SW480 (cell line): ENCODE measurements around the gene RPL19.
A peak's percentile ranks its signal among the peaks of the same experiment; 100 is the strongest.

Source experiments
- DNase-seq: peaks from one replicate; pipeline ENCODE4 v3.0.0-alpha.2; 2016; ENCODE audit warnings: low spot score

RPL19 gene

GRCh38 chr17:39173080-39173479 lies 27.0 kb upstream of the RPL19 start:
- no peak for DNase-seq

- no peak for DNase-seq
These were observed 26.4 kb upstream of the RPL19 start for GRCh38 chr17:39173526-39174274.

DNA sequence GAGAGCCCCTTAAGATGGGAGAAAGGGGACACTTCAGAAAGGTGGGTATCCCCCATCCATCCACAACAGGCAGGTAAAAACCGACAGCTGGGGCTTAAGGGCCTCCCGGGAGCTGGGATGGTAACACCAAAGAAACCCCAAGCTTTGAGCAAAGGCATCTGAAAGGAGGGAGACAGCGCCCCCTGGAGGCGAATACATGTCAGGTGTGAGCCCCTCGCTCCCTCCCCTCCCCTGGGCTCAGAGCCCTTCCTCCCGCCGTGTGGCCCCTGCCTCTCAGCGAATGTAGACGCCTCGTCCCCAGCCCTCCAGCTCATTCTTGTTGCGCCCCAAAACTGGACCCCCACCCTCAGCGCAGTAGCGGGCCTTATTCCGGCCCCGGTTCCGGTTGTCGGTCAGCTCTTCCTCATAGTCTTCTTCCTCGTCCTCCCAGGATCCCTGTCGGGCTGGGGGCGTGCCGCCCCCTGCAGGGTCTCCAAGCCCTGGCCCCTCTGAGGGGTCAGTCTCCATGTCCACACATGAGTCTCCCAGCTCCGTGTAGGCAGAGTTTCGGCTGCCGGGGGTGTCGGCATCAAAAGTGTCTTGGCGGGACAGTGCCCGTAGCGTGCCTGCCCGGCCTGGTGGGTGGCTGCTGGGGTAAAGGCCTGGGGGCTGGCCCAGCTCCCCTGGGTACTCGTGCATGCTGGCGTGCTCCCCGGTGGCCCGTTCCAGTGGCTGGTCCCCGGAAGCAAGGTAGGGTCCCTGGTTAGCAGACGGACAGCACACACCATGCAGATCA lies 25.0 kb upstream of the RPL19 start:
- DNase-seq = no peak

GRCh38 chr17:39175695-39176093 lies 24.4 kb upstream of the RPL19 start:
- no peak for DNase-seq

DNA sequence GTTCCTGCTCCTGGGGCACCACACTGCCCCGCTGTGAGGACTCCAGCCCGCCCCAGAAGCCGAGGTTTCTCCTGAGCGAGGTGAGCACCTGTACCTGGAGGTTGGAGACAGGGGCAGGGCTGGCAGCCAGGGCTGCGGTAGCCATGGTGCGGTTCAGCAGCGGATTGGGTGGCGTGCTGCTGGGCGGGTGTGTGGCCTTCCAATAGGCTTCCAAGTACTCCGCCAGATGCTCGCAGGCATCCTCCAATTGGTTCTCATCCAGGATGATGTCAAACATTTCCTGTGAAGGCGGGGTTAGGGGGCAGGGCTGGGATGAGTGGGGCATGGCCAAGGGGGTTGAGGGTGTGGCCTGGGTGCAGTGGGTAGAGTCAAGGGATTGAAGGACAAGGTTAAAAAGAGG lies 22.8 kb upstream of the RPL19 start:
- no peak for DNase-seq

DNA sequence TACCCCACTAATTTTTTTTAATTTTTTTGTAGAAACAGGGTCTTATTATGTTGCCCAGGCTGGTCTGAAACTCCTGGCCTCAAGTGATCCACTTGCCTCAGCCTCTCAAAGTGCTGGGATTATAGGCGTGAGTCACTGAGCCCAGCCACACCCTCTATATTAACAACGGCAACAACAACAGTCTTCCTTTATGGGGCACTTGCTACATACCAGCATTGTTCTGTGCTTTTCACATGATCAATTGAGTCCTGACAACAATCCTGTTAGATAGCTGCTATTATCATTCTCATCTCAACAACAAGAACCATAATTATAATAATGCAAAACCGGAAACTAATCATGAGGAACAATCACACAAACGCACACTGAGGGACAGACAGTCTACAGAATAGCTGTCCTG lies 21.5 kb upstream of the RPL19 start:
- DNase-seq = peak; percentile 73

GRCh38 chr17:39181303-39181702 lies 18.8 kb upstream of the RPL19 start:
- no peak for DNase-seq

DNA sequence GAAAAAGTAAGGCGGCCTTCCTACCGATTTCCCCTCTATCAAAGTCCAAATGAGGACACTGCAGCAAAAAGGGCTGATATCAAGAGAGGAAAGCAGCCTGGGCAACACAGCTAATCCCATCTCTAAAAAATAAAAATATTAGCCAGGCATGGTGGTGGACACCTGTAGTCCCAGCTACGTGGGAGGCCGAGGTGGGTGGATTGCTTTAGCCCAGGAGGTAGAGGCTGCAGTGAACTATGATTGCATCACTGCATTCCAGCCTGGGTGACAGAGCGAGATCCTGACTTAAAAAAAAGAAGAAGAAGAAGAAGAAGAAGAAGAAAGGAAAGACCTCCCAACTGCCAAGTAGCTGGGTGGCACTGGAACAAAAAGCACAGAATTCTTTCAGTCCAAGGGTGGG lies 17.0 kb upstream of the RPL19 start:
- no peak for DNase-seq

DNA sequence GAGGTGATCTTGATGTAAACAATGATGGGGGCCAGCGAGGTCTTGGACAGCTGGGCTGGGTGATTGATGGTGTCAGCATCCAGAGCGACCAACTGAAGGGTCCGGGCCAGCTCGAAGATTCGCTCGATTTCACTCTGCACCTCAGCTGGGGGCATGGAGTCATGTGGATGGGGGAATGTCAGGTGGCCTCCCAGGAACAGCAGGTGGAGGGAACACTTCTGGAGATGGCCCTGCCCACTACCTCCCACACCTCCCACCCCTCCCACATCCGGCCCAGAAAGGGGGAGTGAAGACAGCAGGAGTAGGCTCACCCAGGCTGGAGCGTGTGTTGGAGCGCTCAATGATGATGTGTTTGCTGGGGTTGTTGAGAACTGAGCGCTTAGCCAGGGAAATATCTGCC lies 16.4 kb upstream of the RPL19 start:
- no peak for DNase-seq

DNA sequence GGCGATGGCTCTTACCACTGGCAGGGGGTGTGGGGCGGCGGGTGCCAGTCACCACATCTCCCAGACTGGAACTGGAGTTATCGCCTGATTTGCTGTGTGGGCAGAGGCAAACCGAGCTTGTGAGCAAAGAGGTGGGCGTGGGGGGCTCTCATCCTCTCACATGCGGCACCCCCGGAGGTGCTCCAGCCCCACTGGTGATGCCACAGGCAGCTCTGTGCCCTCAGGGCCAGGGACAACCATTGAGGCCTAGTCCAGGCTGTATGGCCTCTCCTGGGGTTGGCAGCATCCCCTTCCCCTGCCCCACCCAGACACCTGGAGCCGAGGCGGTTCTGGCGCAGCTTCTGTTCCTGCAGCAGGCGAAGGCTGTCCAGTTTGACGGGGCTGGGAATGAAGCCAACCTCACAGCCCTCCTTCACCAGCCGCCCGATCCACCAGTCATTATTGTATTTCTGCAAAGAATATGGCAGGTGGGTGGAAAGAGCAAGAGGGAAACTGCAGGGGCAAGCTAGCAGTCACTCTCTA lies 13.5 kb upstream of the RPL19 start:
- no peak for DNase-seq

- DNase-seq = no peak
These were observed 12.8 kb upstream of the RPL19 start for GRCh38 chr17:39187152-39187830.

- DNase-seq = no peak
These were observed 8.2 kb upstream of the RPL19 start for GRCh38 chr17:39191750-39192510.

DNA sequence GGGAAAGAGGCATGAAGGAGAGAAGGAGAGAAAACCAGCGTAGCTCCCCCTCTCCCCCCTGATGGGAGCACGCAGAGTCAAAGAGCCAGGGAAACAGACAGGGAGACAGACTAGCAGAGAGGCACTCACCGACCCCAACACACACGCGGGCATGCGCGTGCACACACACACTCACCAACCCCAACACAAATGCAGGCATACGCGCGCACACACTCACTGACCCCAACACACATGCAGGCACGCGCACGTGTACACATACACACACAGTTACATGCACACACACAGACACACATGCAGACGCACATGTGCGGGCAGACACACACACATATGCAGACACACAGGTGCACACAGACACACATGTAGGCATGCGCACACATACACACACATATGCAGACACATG lies 7.2 kb upstream of the RPL19 start:
- DNase-seq = no peak

DNA sequence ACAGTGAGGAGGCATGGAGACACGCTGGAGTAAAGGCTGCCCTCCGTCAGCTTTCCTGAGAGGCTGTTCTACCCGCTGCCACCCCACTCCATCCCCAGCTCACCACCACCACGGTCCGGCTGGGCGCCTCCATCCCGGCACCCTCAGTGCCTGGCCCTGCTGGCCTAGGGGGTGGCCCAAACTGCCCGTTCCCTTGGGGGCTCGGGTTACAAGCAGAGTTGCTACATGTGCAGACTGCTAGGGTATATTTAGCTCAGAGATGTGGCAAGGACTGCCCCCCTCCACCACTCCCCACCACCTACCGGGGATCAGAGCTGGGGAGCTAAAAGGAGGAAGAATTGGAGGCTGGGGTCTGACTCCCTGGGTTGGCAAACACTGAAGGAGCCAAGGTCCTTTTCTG lies 6.7 kb upstream of the RPL19 start:
- DNase-seq = no peak

DNA sequence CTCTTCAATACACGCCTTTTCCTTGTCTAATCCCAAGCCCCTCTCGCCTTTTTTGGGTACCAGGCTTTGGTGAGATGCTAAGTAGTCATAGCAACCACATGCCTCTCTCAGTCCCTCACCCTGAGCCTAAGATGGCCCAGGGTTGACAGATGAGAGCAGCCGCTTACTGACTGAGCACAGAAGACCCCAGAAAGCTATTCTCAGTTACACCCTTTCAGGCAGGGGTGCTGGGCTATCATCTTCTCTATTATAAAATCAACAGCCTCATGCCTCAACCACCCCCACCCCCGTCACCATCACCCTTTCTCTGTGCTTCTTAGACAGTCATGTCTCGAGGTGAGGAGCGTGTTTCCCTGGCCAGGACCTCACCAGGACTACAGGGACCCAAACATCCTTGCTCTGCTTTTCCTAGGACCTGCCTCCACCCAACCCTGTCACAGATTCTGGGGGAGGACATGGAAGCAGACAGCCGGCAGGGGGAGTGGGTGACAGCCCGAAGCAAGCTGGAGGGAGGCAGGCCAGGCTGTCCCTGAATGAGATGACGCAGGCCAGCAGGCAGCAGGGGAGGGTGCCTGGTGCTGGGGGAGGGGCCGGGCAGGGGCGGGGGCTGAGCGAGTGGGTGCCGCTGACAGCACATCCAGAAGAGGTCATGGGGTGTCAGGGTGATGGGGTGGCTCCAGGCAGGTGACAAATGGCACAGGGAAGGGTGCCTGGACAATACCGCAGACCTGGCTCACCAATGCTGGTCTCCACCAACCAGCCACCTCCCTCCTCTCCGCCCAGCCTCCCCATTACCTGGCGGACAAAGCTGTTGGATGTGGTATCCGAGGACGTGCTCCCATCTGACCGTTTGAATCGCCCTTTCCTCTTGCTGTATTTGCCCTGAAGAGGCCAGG lies 5.7 kb upstream of the RPL19 start:
- DNase-seq = no peak

GRCh38 chr17:39194985-39195524 lies 5.0 kb upstream of the RPL19 start:
- DNase-seq = no peak

GRCh38 chr17:39195568-39196160 lies 4.4 kb upstream of the RPL19 start:
- no peak for DNase-seq

GRCh38 chr17:39196241-39196807 lies 3.8 kb upstream of the RPL19 start:
- DNase-seq = no peak

DNA sequence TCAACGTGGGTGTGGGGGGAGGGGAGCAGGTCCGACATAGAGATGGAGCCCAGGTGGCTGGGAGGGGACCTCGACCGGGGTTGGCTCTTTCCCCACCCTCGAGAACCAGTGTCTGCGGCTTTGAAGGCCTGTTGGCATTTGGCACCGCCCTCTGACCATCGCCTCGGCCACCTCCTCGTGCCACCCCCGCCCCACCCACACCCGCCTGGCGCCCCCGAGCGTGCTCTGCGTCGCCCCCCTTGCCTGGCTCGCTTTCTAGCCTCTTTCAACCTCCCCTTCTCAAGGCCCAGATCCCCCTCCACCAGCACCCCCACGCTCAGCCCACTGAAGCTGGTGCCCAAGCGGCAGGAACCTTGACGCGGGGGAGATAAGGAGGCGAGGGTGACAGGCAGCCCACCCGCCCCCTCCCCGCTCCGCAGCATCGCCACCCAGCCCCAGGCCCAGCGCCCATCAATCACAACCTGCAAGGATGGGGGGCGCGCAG lies 3.2 kb upstream of the RPL19 start:
- DNase-seq = peak; percentile 43
